H9 (cell line): ENCODE results near the gene MIAT. TPM values are rescaled to one million over a fixed set of nuclear protein-coding genes. Genes with fewer than 3 reads are reported as not detected.

Experiments
- DNase-seq: peaks from one replicate; pipeline ENCODE4 v3.0.0-alpha.2; 2017
- H2AFZ ChIP-seq: one replicate; pipeline ENCODE4 v1.6.1; 2013; ENCODE audit warnings: mild to moderate bottlenecking, low read length, control low read depth, moderate library complexity
- H2AK5ac ChIP-seq: 2 replicates; pipeline ENCODE4 v1.6.1; 2013; ENCODE audit warnings: low read length, control low read depth, mixed read lengths; ENCODE audit not compliant: insufficient read length
- H2BK120ac ChIP-seq: one replicate; pipeline ENCODE4 v1.6.1; 2013; ENCODE audit warnings: low read depth, mild to moderate bottlenecking, low read length, control low read depth, inconsistent platforms; ENCODE audit not compliant: poor library complexity, severe bottlenecking
- H2BK12ac ChIP-seq: 2 replicates; pipeline ENCODE4 v1.6.1; 2013; ENCODE audit warnings: low read length, control low read depth, mixed read lengths, low read depth; ENCODE audit not compliant: insufficient read length
- H2BK15ac ChIP-seq: 2 replicates; pipeline ENCODE4 v1.6.1; 2013; ENCODE audit warnings: low read depth, low read length, control low read depth
- H2BK20ac ChIP-seq: one replicate; pipeline ENCODE4 v1.6.1; 2013; ENCODE audit warnings: low read depth, mild to moderate bottlenecking, low read length, control low read depth, inconsistent platforms; ENCODE audit not compliant: poor library complexity, severe bottlenecking
- H2BK5ac ChIP-seq: 2 replicates; pipeline ENCODE4 v1.6.1; 2013; ENCODE audit warnings: low read length, control low read depth, mixed read lengths; ENCODE audit not compliant: insufficient read length
- H3K14ac ChIP-seq: 2 replicates; pipeline ENCODE4 v1.6.1; 2013; ENCODE audit warnings: low read length, control low read depth; ENCODE audit not compliant: insufficient read depth
- H3K18ac ChIP-seq: 2 replicates; pipeline ENCODE4 v1.6.1; 2013; ENCODE audit warnings: low read depth, mild to moderate bottlenecking, mixed read lengths, low read length, control low read depth; ENCODE audit not compliant: insufficient read length
- H3K23ac ChIP-seq: 2 replicates; pipeline ENCODE4 v1.6.1; 2013; ENCODE audit warnings: low read length, control low read depth, mixed read lengths, low read depth; ENCODE audit not compliant: insufficient read length
- H3K23me2 ChIP-seq: 2 replicates; pipeline ENCODE4 v1.6.1; 2013; ENCODE audit warnings: low read depth, mild to moderate bottlenecking, mixed read lengths, low read length, control low read depth; ENCODE audit not compliant: insufficient read length, poor library complexity, severe bottlenecking
- H3K27ac ChIP-seq: 2 replicates; pipeline ENCODE4 v1.5.1; 2013; ENCODE audit warnings: low read length, control low read depth, mixed read lengths, low read depth; ENCODE audit not compliant: insufficient read length
- H3K27me3 ChIP-seq: 2 replicates; pipeline ENCODE4 v1.6.1; 2013; ENCODE audit warnings: low read length, control low read depth, inconsistent platforms; ENCODE audit not compliant: insufficient read depth
- H3K4ac ChIP-seq: 2 replicates; pipeline ENCODE4 v1.6.1; 2013; ENCODE audit warnings: low read depth, mild to moderate bottlenecking, control low read depth, inconsistent platforms, low read length, moderate library complexity
- H3K4me1 ChIP-seq: 2 replicates; pipeline ENCODE4 v1.6.1; 2013; ENCODE audit warnings: low read length, control low read depth, inconsistent platforms; ENCODE audit not compliant: insufficient read depth
- H3K4me2 ChIP-seq: 2 replicates; pipeline ENCODE4 v1.6.1; 2013; ENCODE audit warnings: low read length, control low read depth, mixed read lengths; ENCODE audit not compliant: insufficient read length, insufficient read depth
- H3K56ac ChIP-seq: 2 replicates; pipeline ENCODE4 v1.6.1; 2013; ENCODE audit warnings: low read depth, mild to moderate bottlenecking, mixed read lengths, low read length, control low read depth; ENCODE audit not compliant: insufficient read length
- H3K79me1 ChIP-seq: 2 replicates; pipeline ENCODE4 v1.6.1; 2013; ENCODE audit warnings: low read depth, mild to moderate bottlenecking, moderate library complexity, low read length, control low read depth, inconsistent platforms; ENCODE audit not compliant: insufficient read depth, poor library complexity, severe bottlenecking
- H3K79me2 ChIP-seq: 2 replicates; pipeline ENCODE4 v1.6.1; 2013; ENCODE audit warnings: low read length, control low read depth, inconsistent platforms; ENCODE audit not compliant: insufficient read depth
- H3K9ac ChIP-seq: 2 replicates; pipeline ENCODE4 v1.6.1; 2013; ENCODE audit warnings: low read length, control low read depth, mixed read lengths; ENCODE audit not compliant: insufficient read length; ENCODE audit errors: extremely low read depth
- H3K9me3 ChIP-seq: one replicate; pipeline ENCODE4 v1.6.1; 2013; ENCODE audit warnings: low read depth, low read length, inconsistent platforms; ENCODE audit not compliant: control insufficient read depth
- H3T11ph ChIP-seq: one replicate; pipeline ENCODE4 v1.6.1; 2013; ENCODE audit warnings: mild to moderate bottlenecking, low read length, control low read depth, inconsistent platforms
- H4K20me1 ChIP-seq: one replicate; pipeline ENCODE4 v1.6.1; 2013; ENCODE audit not compliant: control insufficient read depth, insufficient read length, insufficient read depth
- H4K5ac ChIP-seq: 2 replicates; pipeline ENCODE4 v1.6.1; 2013; ENCODE audit warnings: low read depth, mild to moderate bottlenecking, mixed read lengths, low read length, control low read depth; ENCODE audit not compliant: insufficient read length
- H4K8ac ChIP-seq: replicated peaks from 2 replicates; pipeline ENCODE4 v1.6.1; 2013; ENCODE audit warnings: low read length, control low read depth, mixed read lengths, low read depth; ENCODE audit not compliant: insufficient read length
- H4K91ac ChIP-seq: 2 replicates; pipeline ENCODE4 v1.6.1; 2013; ENCODE audit warnings: low read depth, mild to moderate bottlenecking, moderate library complexity, mixed read lengths, low read length, control low read depth; ENCODE audit not compliant: insufficient read length
- H3K27ac Mint-ChIP-seq, 3 experiments: 2 replicates in 2 of 3; 3 replicates in 1 of 3; pipeline ENCODE4 v1.8.0; 2020 to 2021; ENCODE audit warnings: mixed read lengths in 3 of 3, mild to moderate bottlenecking in 1 of 3, moderate library complexity in 1 of 3
- H3K27me3 Mint-ChIP-seq: 2 replicates; pipeline ENCODE4 v1.8.0; 2021; ENCODE audit warnings: low read depth, mild to moderate bottlenecking, moderate library complexity, mixed read lengths
- H3K36me3 Mint-ChIP-seq, 3 experiments: 2 replicates in 2 of 3; 3 replicates in 1 of 3; pipeline ENCODE4 v1.8.0; 2020 to 2021; ENCODE audit warnings: low read depth in 3 of 3, mixed read lengths in 3 of 3; ENCODE audit not compliant: insufficient read depth in 1 of 3
- H3K4me1 Mint-ChIP-seq, 2 experiments: 2 replicates each; pipeline ENCODE4 v1.8.0; 2020; ENCODE audit warnings: mixed read lengths in 2 of 2
- H3K4me3 Mint-ChIP-seq, 2 experiments: 2 replicates in 1 of 2; 3 replicates in 1 of 2; pipeline ENCODE4 v1.8.0; 2020 to 2021; ENCODE audit warnings: mild to moderate bottlenecking in 2 of 2, mixed read lengths in 2 of 2, moderate library complexity in 1 of 2
- H3K9me3 Mint-ChIP-seq, 2 experiments: 2 replicates in 1 of 2; 3 replicates in 1 of 2; pipeline ENCODE4 v1.8.0; 2020; ENCODE audit warnings: mild to moderate bottlenecking in 2 of 2, mixed read lengths in 2 of 2, moderate library complexity in 1 of 2
- CTCF ChIP-seq: fragments of 200-600 bp; sonication (generic); conservative IDR thresholded peaks from 3 replicates; pipeline ENCODE4 v1.8.0; 2021; ENCODE audit warnings: antibody characterized with exemption, mild to moderate bottlenecking
- WGBS: extraction: QIAGEN DNeasy Blood & Tissue Kit; methylation state at CpG from one replicate; pipeline ENCODE4 v1.1.7; 2013; ENCODE audit warnings: missing lambda C conversion rate, low lambda C conversion rate, mixed read lengths; ENCODE audit not compliant: insufficient read length; ENCODE audit errors: extremely low coverage; 5-methylcytosine and 5-hydroxymethylcytosine counted together
- total RNA-seq: library from RNA; stranded (reverse); gene quantifications from 2 replicates; pipeline ENCODE4 v1.2.1, GENCODE V29; 2021

MIAT gene
- total RNA-seq, 1 experiment from 2014 or later = 85.6 TPM

- Histone ChIP-seq H3K23ac (no peak overlapping the region), H3K79me1 (no peaks in the 10 kb centered on the region), H3K9ac (no peak overlapping the region), H3K23me2 (no peaks in the 10 kb centered on the region), H4K5ac (no peak overlapping the region), H2BK5ac (no peak overlapping the region), H2BK12ac (no peak overlapping the region), H2BK15ac (no peak overlapping the region), H2AFZ (no peak overlapping the region), H3K27ac (no peak overlapping the region), H3K4me2 (no peak overlapping the region), H3K4me1 (no peaks in the 10 kb centered on the region; the same call in 1 of the 2 replicates), H3K27me3 (no peaks in the 10 kb centered on the region), H3K4ac (no peak overlapping the region), H3K56ac (no peak overlapping the region), H3T11ph (no peak overlapping the region), H3K18ac (no peak overlapping the region), H3K14ac (no peak overlapping the region), H4K20me1 (no peaks in the 10 kb centered on the region), H3K9me3 (no peaks in the 10 kb centered on the region), H2BK20ac (no peak overlapping the region), H4K91ac (no peak overlapping the region), H2BK120ac (no peak overlapping the region), H4K8ac (no peak overlapping the region), H2AK5ac (no peak overlapping the region), H3K79me2 (no peaks in the 10 kb centered on the region)
- H3K27me3 Mint-ChIP-seq = no peaks in the 10 kb centered on the region; the same call in 1 of the 2 replicates
- DNase-seq = no peak
- no peaks in the 10 kb centered on the region for H3K36me3 Mint-ChIP-seq
- no peak overlapping the region for H3K27ac Mint-ChIP-seq
- no peaks in the 10 kb centered on the region for H3K9me3 Mint-ChIP-seq
- H3K4me3 Mint-ChIP-seq = no peak overlapping the region
- TF ChIP-seq CTCF = no peak
- WGBS = no CpG with 5 or more reads among the region's 6 CpGs
- peaks cover 17 to 20% of the 10 kb centered on the region in 2 experiments for H3K4me1 Mint-ChIP-seq
These were observed 58.1 kb downstream of the MIAT start for GRCh38 chr22:26715392-26715936.
